UCSD-AML1 (cell line): Measurements from ENCODE around the gene RGS14.

Experiments
- DNase-seq: peaks from one replicate; lab custom pipeline; 2025; ENCODE audit not compliant: unreplicated experiment; lab: John Stamatoyannopoulos, UW

Gene RGS14

GRCh38 chr5:177377851-177378776, 20.4 kb downstream of the RGS14 start:
- no peak for DNase-seq

GRCh38 chr5:177378884-177379883, 21.5 kb downstream of the RGS14 start:
- DNase-seq: peak; percentile 35

DNA sequence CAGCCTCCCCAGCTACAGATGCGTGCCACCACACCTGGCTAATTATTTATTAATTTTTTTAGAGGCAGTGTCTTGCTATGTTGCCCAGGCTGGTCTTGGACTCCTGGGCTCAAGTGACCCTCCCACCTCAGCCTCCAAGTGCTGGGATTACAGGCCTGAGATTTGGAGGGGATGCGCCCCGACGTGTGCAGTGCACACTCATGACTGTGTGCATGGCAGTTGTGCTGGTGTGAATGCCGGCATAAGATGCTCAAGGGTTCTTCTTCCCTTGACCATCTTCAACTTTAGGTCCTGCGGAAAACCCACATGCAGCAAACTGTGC, 23.0 kb downstream of the RGS14 start:
- no peak for DNase-seq

- peak; percentile 49 for DNase-seq
Measured at GRCh38 chr5:177382423-177383029, 24.8 kb downstream of the RGS14 start.

DNA sequence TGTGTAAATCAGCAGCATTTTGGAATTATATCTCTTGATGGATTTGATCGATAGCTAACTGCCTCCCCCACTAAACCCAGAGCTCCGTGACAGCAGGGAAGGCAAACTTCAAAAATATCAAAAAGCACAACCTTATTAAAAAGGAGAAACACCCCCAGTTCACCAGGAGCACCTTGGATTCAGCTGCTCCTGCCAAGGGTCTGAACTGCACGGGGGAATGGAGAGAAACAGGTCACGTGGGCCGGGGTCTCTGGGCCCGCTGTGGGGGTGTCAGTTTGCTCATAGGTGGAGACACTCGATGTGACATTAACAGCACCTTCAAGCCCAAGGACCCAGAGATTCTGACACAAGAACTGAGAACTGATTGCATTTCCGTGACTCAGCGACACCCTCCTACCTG, 25.5 kb downstream of the RGS14 start:
- no peak for DNase-seq

- no peak for DNase-seq
Measured at GRCh38 chr5:177384134-177384533, 26.4 kb downstream of the RGS14 start, which contains the start of gene SLC34A1. SLC34A1 (plus strand) TSS chr5:177384434; CDS start chr5:177385742, 1,308 bp downstream.

DNA sequence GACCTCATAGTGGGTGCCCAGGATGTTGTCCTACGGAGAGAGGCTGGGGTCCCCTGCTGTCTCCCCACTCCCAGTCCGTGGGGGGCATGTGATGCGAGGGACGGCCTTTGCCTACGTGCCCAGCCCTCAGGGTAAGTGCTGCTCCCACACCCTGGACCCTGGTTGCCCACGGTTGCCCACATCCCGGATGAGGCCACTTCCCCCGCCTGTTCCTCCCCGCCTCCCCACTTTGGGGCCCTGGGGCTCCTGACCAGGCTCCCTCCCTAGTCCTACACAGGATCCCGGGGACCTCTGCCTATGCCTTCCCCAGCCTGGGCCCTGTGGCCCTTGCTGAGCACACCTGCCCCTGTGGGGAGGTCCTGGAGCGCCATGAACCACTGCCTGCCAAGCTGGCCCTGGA, 28.0 kb downstream of the RGS14 start:
- peak; percentile 43 for DNase-seq

- DNase-seq: no peak
Measured at GRCh38 chr5:177386542-177386941, 28.8 kb downstream of the RGS14 start.

DNA sequence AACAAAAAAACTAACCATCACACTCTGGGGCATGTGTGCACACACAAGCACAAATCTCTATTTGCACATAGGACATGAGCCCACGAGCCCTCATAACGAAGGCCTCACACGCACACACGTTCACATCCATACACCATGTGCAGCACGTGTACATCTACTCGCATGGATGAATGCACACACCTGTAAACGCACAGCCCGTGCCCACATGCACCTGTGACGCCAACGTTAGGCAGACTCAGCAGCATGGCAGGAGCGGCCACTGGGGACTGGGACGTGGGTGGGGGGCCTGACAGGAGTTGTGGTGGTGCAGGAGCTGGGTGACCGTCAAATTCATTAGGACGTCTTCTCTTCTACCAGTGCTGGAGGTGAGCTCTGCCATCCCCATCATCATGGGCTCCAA, 29.7 kb downstream of the RGS14 start:
- DNase-seq: no peak

GRCh38 chr5:177388521-177389052, 30.9 kb downstream of the RGS14 start:
- no peak for DNase-seq

GRCh38 chr5:177389241-177390169, 31.8 kb downstream of the RGS14 start:
- peak; percentile 54 for DNase-seq

DNA sequence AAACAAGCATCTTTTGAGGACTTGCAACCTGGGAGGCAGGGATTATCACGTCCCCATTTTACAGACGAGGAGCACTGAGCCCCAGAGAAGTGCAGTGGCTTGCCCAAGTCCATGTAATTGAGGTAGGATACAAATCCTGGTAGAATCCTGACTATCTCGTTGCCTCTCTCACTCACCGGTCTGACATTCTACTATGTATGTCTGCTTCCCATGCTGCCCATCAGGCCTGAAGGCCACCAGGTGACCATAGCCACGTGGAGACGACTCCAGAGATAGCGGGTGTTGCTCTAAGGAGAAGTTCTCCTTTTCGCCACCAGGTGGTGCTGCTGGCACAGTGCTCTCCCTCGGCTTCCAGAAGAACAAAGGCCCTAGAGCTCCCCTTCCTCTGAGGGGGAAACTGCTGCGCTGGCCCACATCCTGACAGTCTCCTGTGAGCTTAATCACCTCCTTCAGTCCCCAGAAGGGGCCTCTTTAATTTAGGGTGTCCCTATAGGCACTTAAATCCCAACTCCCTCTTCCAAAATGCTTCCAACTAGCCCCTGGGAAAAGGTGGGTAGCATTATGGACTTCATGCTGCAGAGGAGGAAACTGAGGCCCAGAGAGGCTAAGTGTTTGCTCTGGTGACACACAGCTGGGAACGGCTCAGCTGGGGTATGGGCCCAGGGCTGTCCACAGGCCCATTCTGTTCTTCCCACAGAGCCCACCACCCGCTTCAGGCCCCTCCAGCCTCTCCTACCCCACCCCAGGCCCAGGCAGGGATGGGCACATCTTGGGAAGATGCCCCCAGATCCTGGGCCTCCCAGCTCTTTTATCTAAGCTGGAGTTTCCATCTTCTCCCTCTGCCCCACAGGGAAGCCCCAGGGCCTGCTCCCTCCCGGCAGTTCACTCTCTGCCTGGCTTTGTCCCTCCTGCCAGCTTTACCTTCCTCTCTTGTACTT, 32.9 kb downstream of the RGS14 start:
- peak; percentile 84 for DNase-seq

DNA sequence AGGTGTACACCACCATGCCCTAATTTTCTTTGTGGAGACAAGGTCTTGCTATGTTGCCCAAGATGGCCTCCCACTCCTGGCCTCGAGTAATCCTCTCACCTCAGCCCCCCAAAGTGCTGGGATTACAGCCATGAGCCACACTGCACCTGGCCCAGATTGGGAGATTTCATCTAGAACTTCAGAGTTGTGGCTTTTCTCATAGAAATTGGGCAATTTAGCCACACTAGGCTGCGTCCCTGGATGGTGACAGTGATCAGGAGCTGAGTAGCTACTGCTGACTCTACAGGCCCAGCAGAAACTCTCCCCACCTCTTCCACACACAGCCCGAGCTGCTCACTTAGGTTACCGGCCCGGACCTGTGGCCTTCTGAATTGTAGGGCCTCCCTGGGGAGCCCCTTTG, 35.0 kb downstream of the RGS14 start:
- peak; percentile 58 for DNase-seq

GRCh38 chr5:177393206-177393765, 35.6 kb downstream of the RGS14 start:
- peak; percentile 61 for DNase-seq

DNA sequence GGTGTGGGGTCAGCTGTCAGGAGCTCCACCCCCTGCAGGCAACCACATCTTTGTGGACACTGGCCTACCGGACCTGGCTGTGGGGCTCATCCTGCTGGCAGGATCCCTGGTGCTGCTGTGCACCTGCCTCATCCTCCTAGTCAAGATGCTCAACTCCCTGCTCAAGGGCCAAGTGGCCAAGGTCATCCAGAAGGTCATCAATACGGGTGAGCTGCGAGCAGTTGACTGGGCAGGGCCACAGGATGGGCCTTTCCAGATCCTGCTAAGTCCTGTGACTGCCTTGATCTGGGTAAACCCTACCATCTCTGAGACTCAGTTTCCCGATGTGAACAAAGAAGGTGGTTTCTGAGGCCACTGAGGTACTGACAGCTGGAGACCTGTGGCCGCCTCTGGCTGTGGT, 36.3 kb downstream of the RGS14 start:
- no peak for DNase-seq

DNA sequence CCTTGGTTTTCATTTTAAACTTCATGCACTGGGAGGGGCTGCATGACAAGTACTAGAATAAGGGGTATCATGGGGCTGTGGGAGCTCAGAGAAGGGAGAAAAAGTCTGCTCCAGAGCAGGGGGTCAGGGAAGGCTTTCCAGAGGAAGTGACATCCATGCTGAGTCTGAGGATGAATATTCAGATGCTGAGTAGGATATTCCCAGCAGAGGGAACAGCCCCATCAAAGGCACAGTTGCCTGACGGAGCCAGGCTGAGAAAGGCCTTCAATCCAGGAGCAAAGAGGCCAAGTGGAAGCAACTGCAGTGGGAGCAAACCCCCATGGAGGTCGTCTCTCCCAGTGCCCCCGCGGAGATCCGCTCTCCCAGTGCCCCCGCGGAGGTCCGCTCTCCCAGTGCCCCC, 38.4 kb downstream of the RGS14 start:
- DNase-seq: no peak

DNA sequence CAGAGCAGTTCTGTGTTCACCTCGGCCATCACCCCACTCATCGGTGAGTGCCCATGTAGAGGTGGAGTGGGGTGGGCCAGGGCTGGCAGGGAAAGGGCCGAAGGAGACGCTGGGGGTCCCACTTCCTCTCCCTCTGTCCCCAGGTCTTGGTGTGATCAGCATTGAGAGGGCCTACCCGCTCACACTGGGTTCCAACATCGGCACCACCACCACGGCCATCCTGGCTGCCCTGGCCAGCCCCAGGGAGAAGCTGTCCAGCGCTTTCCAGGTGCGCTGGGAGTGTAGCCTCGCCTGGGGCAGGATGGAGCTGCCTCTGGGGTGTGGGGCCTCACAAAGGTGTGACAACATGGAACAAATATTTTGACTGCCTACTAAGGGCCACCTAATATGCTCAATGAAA, 39.1 kb downstream of the RGS14 start:
- DNase-seq: no peak

GRCh38 chr5:177397875-177398390, 40.2 kb downstream of the RGS14 start:
- DNase-seq: no peak
